GM10847 (cell line): ENCODE measurements around the gene MATN4.

Source experiments
- POLR2A ChIP-seq: IDR thresholded peaks from 2 replicates; pipeline ENCODE4 v1.6.1; 2011; ENCODE audit not compliant: insufficient read length; ENCODE audit errors: extremely low read depth

MATN4 gene

DNA sequence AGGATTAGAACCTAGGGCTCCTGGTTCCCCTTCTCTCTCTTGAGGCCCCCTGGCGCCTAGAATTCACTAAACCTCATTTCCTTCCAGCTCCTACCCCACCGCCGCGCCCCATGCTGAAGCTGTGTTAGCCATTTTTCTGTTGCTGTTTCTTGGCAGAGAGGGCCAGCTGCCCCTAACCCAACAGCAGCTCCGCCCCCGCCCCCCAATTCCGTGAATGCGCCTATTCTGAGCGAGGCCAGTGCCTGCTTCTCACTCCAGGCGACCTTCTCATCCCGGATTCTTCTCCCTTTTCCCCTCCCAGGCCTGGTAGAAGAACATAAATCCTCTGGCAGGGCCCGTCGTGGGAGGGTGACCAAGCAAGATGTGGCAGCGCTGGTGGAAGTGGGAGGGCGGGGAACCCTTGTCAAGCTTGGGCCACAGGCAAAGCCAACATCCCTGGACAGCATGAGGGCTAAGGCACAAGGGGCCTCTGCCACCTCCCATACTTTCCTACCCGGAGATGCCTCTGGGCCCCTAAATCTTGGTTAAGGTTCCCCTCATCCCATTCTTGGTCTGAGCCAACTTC lies 941 bp downstream of the MATN4 start:
- no peak for TF ChIP-seq POLR2A

DNA sequence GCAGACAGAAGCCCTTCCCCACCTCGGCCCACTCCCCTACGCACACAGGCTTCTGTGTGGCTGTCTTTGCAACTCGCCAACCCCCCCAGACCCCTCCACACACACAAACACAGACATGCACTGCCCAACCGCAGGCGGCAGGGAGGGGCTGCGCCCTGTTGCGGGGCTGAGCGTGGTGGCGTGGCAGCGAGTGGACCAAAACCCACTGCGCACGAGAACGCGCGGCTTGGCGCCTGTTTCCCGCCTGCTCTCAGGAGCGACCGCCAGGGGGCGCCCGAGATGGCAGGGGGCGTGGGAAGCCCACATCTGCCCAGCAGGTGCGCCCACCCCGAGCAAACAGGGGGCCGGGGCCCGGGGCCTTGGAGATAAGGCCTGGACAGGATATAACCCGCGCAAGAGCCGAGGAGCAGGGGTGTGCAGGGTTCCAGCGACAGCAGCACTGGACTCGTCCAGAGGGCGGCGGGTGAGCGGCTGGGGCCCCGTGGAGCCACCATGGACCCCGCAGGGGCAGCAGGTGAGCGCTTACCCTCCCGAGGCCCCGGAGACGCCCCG lies 1.6 kb downstream of the MATN4 start, which contains the start of gene RBPJL:
TSS of gene RBPJL (plus strand) at position 410 of the 552 bp plus-strand sequence. CDS start at position 493, 83 bp downstream.
- no peak for TF ChIP-seq POLR2A

DNA sequence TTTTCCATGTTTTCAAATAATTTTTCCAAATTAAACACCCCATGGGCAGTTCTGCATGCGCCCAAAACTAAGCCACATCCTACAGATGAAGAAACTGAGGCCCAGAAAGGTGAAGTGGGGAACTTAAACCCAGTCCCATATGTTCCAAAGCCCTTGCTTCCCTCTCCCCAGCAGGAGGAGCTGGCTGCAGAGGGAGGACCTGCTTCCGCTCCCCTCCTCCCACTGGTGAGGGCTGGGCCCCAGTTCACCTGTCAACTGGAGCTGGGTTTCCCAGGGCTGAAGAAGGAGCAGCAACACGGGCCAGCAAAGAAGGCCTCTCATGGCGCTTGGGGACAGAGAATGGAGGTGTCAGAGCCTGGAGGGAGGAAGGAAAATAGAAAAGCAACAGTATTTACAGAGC lies 2.8 kb downstream of the MATN4 start:
- no peak for TF ChIP-seq POLR2A

DNA sequence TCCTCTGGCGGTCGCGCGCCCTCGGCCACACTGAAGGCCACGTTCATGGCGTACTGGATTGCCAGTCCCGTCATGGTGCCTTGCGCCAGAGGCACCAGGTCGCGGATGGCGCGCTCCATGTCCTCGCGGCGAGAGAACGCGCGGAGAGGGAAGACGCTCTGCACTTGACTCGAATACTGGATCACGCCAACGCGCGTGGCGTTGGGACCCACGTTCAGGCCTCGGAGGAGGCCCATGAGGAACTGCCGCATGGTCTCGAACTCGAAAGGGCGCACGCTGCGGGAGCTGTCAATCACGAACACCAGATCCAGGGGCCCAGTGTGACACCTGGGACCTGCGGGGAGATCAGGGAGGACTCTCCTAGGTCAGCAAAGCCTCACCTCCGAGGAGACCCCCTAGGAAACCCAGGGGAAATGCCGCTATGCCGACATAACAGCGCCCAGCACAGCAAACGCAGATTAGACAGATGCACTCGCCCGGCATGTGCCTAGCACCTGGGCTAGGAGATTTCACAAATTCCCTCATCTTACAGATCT lies 3.6 kb downstream of the MATN4 start:
- no peak for TF ChIP-seq POLR2A

DNA sequence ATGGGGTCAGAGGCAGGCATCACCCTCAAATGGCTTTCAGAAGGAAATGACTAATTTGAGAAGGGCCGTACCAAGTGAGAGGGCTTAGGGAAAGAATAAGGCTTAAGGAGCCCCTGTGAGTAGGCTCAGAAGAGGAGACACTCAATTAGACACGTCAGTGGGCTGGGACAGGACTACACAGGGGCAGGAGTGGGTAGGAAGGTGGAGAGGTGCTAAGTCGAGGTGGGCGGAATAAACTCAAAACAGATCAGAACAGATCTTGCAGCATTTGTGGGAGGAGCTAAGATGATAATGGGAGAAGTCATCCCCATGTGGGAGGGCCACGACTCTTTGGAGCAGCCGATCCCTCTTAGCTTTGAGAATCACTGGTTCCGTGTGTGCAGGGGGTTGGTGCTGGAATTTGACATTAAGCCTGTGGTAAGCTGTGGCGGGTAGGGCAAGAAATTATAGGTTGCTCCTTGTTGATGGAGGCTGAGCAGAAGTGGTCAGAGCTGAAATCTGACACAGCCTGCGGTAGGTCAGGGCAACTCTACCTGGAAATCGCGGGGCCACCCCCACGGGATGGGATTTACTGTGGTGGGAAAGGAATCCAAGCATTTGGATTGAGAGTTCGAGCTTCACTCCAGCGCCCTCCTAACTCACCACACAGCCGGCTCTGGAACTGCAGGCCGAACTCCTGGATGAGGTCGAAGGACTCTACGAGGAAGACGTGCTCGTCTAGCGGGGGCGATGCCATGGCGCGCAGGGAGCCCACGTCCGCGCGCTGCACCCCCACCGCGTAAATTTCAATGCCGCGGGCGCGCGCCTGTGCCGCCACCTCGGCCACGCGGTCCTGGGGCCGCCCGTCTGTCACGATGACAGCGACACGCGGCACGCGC lies 4.3 kb downstream of the MATN4 start:
- TF ChIP-seq POLR2A: no peak

DNA sequence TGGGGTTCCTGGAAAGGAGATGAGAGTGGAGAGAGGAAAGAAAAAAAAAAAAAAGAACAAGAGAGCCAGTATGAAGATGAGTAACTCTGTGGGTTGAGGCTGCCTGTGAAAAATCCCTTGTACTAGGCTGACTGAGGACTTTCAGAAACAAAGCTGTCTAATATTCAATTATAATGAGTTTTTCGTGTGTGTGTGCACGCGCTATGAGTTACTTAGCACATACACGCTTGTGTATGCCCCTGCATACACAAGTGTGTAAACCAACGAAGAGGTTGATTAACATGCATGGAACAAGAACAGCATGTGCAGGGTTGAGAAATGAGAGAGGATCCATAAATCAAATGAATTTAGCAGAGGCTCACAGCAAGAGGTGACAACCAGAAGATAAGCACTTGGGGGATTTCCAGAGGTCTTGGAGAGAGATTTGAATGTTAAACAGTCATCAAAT lies 6.3 kb downstream of the MATN4 start:
- no peak for TF ChIP-seq POLR2A

DNA sequence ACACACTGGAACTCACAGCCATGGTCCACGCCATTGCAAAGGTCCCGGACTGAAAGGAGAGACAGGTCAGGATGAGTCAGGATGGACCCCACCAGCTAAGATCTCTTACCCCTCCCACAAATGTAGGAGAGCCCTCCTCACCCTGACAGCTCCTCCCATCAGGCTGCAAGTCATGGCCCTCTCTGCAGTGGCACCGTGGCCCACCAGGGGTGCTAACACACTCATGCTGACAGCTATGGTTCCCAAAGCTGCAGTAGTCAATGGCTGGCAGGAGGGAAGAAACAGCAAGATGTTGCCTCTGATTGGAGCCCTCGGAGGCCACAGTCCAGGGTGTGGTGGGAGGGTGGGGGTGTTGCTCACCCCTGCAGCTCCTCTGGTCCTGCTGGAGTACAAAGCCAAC lies 7.1 kb downstream of the MATN4 start:
- TF ChIP-seq POLR2A: no peak

DNA sequence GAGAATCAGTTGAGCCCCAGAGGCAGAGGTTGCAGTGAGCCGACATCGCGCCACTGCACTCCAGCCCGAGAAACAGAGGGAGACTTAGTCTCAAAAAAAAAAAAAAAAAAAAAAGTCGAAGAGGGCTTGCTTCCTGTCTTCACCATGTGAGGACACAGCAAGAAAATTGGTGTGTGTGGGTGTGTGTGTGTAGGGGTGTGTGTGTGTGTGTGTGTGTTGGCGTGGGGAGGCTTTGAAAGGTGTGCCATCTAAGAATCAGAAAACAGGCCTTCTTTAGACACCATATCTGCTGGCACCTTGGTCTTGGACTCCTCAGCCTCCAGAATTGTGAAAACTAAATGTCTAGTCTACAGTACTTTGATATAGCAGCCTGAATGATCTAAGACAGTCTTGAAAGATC lies 8.3 kb downstream of the MATN4 start:
- no peak for TF ChIP-seq POLR2A

DNA sequence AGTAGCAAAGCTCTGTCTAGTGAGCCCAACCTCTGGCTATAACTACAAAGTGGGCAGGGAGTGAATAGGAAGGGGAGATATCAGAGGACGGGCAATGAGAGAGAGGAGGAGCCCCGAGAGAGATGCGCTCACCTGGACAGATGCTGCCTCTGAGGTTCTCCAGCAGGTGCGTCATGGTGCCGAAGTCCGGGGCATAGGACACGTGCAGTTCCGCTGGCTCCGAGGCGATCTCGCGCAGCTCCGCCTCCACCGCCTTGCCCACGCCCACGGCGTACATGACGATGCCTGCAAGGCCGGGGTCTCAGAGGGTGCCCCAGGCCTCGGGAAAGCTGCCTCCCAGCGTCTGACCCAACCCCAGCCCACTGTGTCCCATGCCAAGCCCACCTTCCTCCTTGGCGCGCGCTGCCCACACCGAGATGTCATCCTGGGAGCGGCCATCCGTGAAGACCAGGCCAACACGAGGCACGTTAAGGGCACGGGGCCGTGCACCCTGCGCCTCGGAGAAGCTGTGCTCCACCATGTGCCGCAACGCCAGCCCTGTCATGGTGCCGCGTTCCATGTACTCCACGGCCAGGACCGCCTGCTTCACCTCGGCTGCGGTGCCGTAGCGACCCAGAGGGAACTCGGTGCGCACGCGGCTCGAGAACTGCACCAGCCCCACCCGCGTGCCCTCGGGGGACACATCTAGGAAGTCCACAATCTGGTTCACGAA lies 10.2 kb downstream of the MATN4 start:
- no peak for TF ChIP-seq POLR2A

DNA sequence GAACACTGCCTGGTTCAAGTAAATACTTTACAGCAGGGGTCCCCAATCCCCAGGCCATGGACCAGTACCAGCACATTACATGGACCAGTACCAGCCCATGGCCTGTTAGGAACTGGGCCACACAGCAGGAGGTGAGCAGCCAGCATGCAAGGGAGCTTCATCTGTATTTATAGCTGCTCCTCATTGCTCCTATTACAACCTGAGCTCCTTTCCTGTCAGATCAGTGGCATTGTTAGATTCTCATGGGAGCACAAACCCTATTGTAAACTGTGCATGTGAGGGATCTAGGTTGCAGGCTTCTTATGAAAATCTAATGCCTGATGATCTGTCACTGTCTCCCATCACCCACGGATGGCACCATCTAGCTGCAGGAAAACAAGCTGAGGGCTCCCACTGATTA lies 13.4 kb downstream of the MATN4 start:
- no peak for TF ChIP-seq POLR2A

DNA sequence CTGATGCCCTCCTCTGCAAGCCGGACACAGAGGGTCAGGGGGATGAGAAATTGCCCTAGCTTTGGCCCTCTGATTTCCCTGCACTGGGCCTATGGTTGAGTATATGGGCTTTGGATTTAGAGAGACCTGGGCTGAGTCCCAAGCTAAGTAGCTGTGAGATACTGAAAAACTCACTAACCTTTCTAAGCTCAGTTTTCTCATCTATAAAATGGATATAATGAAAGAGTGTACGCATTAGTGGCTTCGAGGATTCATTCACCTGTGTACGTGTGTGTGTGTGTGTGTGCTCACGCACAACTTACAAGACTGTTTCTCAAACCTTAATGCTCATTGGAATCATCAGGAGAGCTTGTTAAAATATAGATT lies 14.1 kb downstream of the MATN4 start:
- TF ChIP-seq POLR2A: no peak

DNA sequence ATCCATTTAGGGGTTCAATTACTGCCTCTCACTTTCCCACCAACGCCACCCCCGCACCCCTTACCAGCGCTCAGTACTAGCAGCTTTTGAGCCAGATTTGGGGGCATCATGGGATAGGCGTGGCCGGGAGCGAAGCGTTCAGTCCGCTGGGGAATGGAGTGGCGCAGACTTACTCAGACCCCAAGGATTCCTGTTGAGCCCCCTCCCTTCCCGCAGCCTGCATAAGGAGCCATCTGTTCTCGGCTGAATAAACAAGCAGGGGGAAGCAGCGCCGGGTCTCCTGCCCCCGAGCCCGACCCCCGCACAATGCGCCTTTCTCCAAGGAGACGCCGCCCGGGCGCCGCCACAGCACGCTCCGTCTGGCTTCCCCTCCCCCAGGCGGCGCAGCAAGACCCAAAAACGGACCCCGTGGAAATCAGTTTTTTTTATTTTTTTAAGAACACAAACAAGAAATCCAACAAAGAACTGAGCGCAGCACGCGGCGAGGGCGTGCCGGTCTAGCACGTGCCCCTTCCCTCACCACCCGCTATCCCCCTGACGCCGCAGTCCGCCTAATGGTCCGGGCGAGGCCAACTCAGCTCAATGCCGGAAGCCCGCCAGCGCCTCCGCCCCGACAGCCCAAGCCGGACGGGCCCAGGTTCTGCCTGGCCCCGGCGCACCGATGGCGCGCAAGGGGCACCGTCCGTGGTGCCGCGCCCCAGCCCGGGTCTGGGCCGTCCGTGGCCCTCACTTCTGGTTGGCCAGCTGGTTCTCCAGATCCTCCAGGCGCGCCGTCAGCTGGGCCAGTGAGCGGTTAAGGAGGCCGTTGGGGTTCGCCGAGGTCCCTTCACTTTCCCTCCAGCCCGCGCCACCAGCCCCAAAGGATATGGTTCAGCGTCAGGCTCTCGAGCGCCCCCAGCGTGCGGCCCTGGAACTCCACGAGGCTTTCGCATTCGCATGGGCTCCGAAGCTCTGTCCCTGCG lies 14.8 kb downstream of the MATN4 start:
- no peak for TF ChIP-seq POLR2A

DNA sequence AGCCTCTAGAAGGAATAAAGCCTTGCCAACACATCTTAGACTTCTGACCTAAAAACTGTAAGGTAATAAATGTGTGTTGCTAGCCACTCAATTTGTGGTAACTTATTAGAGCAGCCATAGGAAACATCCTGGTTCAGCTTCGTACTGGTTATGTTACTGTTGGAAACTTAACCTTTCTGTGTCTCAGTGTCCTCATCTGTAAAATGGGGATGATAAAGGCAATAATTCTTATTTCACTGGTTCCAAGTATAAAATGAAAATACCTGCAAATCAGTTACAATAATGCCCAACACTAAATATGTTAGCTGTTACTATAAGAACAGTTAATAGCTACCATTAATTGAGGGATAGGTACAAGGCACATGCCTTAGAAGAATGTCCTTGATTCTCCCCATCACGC lies 15.8 kb downstream of the MATN4 start:
- TF ChIP-seq POLR2A: no peak

DNA sequence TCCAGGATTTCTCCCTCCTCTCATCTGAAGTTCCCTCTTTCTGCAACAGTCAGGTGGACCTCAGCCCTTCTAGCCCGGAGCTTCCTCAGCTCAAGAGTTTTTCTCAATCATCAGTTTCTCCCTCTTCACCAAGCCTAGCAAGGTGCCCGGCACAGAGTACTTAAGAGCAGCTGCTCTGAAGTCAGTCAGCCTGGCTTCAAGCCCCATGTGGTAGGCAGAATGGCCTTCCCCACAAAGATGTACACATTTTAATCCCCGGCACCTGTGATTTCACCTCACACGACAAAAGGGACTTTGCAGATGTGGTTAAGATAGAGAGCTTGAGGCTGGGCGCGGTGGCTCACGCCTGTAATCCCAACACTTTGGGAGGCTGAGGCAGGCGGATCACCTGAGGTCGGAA lies 16.6 kb downstream of the MATN4 start:
- no peak for TF ChIP-seq POLR2A

DNA sequence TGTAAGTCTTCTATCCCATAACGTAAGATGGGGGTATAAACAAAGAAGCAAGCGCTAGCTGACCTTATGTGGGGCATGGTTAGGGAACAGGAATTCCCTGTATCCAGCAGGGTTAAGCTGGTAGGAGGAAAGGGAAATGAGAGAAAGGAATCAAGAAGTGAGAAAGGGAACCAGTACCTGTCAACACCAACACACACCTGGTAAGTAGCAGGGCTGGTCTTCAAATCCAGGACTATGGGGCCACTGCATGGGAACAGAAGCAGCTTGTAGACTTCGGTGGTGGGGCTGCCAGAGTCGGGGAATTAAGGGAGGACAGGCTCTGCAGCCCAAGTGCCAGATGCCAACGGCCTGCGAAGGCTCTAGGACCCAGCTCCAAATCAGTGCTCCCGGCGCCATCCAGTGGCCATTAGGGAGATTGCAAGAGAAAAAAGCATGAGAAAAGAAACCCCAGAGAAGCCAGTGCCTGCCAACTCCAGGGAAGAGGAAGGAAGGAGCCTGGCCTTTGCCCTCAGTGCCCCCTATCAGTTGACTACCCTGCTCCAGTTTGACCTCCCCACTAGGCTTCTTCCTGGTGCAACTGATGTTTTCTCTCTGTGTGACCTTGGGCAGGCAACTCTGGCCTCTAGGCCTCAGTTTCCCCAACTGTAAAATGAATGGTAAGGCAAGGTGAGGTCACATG lies 17.3 kb downstream of the MATN4 start:
- no peak for TF ChIP-seq POLR2A
